ENCODE measurements around the gene PLD1.

The PLD1 gene

DNA sequence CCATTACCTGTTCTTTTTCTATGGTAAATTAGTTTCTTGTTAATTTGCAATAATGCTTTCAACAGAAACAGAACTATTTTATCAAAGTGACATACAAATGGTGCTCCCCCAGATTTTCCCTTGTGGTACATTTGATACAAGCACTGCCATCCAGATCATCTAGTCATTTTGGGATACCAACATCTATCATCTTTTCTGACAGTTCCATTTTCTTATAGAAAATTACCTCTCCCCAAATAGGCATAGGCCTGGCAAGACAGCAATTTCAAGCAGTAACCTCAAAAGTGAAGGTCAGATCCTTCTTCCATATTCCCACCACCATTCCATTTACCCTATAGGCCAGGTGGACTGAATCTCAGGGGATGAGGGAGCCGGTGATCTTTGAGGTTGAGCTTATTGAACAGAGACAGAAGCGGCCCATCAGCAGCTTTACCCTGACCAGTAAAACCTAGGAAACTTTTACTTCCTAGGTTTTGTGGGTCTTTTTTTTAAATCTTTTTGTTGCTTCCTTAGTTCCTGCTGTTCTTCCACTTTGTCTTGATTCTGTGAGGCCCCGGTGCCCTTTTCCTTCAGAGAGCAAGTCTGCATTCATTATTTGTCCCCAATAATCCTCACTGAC lies 3.1 kb upstream of the PLD1 start:
- DNase-seq = no peak

DNA sequence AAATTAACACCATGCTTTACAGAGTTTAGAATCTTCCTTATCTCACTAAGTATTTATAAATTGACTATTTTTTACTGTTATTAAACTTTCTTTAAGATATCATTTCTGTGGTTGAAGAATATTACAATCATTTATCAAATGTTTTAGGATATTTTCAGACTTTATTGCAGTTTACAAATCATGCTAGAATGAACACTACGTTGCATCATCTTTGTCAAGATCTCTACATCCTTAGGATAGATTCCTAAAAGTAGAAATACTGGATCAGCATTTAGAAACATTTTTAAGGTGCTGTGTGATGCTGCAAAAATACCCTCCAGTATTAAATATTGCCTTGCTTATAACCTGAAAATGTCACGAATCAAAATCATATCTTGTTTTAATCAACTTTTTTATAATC lies 2.5 kb upstream of the PLD1 start:
- DNase-seq = no peak

- no peak for DNase-seq
These were observed 1.6 kb upstream of the PLD1 start for GRCh38 chr3:171811913-171812335.

GRCh38 chr3:171811295-171811912 lies 1.1 kb upstream of the PLD1 start:
- no peak for DNase-seq

GRCh38 chr3:171810629-171811294 lies 479 bp upstream of the PLD1 start:
- DNase-seq = no peak

DNA sequence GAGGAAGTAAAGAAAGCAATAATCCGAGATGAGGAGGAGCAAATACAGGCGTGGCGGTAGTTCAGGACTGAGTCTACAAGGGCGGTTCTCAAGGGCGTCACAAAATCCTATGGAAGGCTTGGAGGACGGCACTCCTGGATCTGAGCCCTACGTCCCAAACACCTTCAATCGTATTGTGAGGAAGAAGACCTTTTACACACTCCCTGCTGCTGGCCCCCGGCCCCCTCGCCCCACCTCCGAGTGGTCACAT lies 747 bp downstream of the PLD1 start:
- DNase-seq = no peak

GRCh38 chr3:171807806-171808205 lies 2.5 kb downstream of the PLD1 start:
- DNase-seq = no peak

DNA sequence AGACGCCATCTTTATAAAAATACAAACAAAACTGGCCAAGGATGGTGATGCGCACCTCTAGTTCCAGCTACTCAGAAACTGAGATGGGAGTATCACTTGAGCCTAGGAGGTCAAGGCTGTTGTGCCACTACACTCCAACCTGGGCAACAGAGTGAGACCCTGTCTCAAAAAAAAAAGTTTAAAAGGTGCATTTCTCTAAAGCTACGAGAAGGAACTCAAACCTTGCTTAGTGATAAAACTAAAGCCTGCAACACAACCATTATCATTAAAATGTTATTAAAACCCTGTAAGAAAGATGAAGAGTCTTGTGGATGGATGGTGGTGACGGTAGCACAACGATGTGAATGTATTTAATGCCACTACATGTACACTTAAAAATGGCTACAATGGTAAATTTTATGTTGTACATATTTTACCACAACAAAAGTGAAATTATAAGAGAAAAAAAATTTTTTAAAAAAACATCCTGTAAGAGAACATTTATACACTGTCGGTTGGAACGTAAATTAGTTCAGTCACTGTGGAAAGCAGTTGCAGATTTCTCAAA lies 3.1 kb downstream of the PLD1 start:
- no peak for DNase-seq

GRCh38 chr3:171806200-171807128 lies 3.8 kb downstream of the PLD1 start:
- DNase-seq = no peak

GRCh38 chr3:171805687-171806086 lies 4.6 kb downstream of the PLD1 start:
- no peak for DNase-seq

DNA sequence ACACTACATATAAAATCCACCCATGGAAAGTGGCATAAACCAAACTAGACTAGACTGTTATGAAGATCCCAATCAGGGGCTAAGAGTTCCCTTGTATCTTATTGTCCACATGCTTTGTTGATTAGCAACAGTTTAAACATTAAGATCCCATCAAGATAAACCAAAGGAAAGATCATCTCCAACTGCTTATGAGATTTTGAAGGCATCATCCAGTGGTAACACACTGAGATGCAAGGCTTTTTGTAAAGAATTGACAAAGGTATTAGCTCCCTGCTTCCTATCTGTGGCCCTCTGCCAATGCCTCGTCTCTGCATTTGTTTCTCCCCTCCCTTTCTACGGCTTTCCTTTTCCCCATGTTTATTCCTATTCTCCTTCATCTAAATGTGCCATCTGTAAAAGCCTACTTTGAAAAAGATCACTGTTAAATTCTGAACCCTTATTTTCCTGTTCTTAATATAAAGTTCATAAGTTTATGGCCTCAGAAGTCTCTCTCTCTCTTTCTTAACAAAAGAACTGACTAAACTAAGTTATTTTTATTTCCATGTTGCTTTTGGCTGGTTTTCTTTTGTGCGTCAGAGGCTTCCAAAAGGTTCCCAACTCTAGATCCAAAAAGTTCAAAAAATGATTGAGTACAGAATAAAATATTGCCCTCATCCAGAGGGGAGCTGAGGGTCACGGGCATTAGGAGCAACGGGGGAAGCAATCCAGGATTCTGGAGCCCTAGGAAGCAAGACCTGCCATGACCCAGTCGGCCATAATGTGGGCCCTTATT lies 5.5 kb downstream of the PLD1 start:
- DNase-seq = no peak

GRCh38 chr3:171803044-171803443 lies 7.2 kb downstream of the PLD1 start:
- no peak for DNase-seq

DNA sequence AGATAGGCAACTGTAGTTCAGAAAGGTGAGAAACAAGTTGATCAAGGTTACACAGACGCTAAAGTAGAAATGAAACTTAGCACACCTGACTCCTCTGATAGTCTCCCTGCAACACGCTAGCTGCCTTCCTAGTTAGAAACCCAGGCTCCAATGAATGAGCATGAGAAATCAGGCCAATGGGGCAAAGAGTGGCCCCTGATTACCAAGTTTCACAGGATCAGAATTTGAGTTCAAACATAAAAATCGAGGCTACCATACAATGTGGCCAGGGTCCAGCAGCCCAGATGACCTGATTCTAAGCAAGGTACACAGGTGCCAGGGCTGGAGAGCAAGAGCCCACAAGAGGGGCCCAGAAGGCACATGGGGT lies 7.7 kb downstream of the PLD1 start:
- DNase-seq = no peak

DNA sequence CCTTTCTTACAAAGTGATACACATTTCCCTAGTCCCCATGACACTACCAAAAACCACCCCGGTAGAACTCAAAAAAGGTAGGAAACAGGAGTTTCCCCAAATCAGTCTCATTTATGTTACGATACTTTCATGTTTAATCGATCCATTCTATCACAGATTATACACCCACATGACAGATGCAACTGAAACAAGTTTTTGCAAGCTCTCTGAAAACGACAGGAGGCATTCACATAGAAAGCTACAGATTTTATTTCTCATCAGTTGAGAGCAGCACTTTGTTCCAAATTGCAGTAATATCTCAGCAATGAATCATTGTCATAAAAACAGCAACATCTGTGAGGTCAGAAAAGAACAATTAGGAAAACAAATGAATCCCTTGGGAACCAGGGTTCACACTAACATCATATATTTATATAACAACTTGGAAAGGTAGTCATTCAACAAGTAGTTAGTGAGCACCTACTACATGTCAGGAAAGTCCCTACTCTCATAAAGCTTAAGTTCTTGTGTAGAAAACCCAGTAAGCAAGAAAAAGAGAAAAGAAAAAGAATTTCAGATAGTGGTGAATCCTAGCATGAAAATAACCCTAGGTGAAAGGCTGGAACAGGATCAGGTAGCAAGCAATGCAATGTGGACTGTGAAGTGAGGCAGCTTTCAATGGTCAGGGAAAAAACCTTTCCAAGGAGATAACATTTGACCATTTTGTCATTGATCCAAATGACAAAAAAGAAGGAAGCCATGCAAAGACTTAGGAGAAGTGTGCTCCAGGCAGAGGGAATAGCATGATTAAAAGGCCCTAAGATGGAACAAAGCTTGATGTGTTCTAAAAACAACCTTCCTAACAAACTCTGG lies 8.3 kb downstream of the PLD1 start:
- DNase-seq = no peak

- no peak for DNase-seq
These were observed 10.8 kb downstream of the PLD1 start for GRCh38 chr3:171799501-171799900.

GRCh38 chr3:171797873-171798272 lies 12.4 kb downstream of the PLD1 start:
- DNase-seq = no peak

GRCh38 chr3:171797265-171797679 lies 13.0 kb downstream of the PLD1 start:
- DNase-seq = no peak

- no peak for DNase-seq
These were observed 13.5 kb downstream of the PLD1 start for GRCh38 chr3:171796625-171797264.

DNA sequence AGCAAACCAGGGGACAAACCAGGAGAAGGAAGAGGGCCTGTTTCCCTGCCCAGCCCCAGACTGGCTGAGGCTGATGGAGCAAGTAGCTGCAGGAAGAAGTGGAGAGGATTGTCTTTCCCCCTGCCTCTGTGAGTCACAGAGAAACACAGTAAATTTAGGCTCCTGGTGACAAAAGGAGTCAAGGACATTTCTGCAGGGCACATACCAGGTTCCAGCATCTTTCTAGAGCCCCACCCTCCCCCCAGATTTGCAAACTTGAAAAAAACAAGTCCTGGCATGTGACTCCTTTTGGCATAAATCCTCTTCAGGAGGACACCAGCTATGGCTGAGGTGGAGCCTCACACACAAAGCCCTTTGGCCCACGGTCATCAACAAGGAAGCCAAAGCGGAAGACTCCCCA lies 17.8 kb downstream of the PLD1 start:
- no peak for DNase-seq

DNA sequence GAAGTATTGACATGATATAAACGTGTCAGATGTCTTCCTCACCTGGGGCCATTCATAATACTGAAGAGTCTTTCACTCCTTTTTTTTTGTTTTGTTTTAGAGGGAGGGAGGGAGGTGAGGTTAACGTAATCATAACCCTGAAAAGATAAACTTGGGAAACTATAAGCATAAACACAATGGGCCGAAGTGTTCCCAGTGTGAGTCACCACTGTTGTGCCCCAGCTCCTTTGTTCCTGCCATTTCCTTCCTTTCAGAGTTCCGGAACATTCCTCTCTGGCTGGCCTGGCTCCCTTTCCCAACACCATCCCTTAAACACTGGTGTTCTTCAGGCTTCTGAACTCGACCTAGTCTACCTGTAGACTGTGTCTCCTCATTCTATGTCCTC lies 18.6 kb downstream of the PLD1 start:
- no peak for DNase-seq
